Measurements from ENCODE around the gene PPP1CA. TPM values are rescaled to one million over a fixed set of nuclear protein-coding genes. Genes with fewer than 3 reads are reported as not detected.
A peak's percentile ranks its signal among the peaks of the same experiment; 100 is the strongest.

The PPP1CA gene
- total RNA-seq, 4 donors from 2014 or later: 101 to 160 (median 143) TPM

DNA sequence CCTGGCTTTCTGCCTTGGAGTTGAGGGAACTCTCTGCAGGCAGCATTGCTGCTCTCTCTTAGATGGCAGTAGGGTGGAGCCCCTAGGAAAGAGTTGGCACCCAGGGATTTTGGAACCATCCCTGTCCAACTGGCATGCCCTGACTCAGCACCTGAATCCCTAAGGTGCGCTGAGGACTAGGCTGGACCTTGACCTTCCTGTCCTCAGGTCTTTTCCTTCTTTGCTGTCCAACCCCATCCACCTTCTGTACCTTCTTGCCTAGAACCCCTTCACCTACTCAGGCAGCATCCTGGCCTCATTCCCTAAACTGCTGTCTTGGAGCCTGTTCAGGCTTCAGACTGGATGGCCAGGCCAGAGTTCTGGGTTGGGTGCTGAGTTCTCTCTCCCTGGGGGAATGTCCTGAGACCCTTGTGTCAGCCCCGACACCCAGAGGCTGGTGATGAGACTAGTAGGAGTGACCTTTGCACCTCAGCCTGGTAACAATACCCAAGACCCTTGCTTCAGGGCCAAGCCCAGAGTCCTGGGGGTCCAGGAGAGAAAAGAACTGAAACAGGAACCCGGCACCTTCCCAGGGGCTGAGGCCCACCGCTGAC is 45.8 kb downstream of the PPP1CA start:
- no peak for TF ChIP-seq POLR2A (IDR thresholded peaks at IDR 0.05)
- TF ChIP-seq, protein P1, sequence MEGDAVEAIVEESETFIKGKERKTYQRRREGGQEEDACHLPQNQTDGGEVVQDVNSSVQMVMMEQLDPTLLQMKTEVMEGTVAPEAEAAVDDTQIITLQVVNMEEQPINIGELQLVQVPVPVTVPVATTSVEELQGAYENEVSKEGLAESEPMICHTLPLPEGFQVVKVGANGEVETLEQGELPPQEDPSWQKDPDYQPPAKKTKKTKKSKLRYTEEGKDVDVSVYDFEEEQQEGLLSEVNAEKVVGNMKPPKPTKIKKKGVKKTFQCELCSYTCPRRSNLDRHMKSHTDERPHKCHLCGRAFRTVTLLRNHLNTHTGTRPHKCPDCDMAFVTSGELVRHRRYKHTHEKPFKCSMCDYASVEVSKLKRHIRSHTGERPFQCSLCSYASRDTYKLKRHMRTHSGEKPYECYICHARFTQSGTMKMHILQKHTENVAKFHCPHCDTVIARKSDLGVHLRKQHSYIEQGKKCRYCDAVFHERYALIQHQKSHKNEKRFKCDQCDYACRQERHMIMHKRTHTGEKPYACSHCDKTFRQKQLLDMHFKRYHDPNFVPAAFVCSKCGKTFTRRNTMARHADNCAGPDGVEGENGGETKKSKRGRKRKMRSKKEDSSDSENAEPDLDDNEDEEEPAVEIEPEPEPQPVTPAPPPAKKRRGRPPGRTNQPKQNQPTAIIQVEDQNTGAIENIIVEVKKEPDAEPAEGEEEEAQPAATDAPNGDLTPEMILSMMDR (IDR thresholded peaks at IDR 0.05): no peak
- no peak for DNase-seq (ENCODE audit: low spot score in 2 of 2)
- 63 to 65% methylated on average over 4 of the region's 4 CpGs for WGBS, 2 donors
- intact Hi-C loops (cut with DNase I; ENCODE audit: low total_unique reads): no loop called here
- H3K4me3 ChIP-seq (ENCODE audit: low read depth, poor library complexity, severe bottlenecking): no peak overlapping the region

DNA sequence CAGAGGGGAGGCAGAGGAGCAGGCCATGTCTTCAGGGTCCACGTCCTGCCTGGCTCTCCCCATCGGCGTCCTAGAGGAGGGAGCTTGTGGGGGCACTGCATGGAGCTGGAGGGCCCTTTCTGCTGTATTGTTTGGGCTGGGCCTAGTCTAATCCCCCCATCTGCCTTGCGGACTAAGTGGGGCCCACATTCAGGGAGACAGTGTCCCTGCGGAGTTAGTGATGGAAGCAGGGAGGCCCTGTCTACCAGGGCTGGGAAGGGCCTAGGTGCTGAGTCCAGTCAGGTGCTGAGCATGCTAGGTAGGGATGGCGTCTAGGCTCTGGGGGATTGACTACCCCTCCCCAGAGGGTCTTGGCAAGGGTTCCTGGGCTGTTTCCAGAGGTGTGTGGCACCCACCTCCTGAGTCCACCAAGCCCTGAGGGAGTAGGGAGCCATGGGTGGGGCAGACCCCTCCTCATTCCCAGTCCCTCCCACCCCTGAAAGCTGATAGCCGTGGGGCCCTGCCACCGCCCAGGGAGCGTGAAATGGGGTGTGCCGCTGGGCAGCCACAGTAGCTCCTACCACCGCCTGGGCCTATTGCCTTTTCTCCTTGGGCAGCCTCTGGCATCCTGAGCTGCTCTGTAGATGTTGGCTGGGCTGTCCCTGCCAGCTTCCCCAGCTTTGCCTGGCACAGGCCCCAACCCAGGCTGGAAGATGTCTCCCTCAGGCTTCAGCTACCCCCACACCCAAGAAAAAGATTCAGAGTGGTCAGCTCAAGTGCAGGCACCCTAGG is 46.5 kb downstream of the PPP1CA start:
- intact Hi-C loops (cut with DNase I; ENCODE audit: low total_unique reads): no loop called here
- TF ChIP-seq, protein P1 (IDR thresholded peaks at IDR 0.05): no peak
- TF ChIP-seq POLR2A (IDR thresholded peaks at IDR 0.05): no peak
- no peak overlapping the region for H3K4me3 ChIP-seq (ENCODE audit: low read depth, poor library complexity, severe bottlenecking)
- whole genome bisulfite sequencing, 2 donors: 52 to 72% methylated on average over 5 to 8 of the region's 11 CpGs
- peak in 1 of 2 donors; percentile 21 for DNase-seq (ENCODE audit: low spot score in 2 of 2)

DNA sequence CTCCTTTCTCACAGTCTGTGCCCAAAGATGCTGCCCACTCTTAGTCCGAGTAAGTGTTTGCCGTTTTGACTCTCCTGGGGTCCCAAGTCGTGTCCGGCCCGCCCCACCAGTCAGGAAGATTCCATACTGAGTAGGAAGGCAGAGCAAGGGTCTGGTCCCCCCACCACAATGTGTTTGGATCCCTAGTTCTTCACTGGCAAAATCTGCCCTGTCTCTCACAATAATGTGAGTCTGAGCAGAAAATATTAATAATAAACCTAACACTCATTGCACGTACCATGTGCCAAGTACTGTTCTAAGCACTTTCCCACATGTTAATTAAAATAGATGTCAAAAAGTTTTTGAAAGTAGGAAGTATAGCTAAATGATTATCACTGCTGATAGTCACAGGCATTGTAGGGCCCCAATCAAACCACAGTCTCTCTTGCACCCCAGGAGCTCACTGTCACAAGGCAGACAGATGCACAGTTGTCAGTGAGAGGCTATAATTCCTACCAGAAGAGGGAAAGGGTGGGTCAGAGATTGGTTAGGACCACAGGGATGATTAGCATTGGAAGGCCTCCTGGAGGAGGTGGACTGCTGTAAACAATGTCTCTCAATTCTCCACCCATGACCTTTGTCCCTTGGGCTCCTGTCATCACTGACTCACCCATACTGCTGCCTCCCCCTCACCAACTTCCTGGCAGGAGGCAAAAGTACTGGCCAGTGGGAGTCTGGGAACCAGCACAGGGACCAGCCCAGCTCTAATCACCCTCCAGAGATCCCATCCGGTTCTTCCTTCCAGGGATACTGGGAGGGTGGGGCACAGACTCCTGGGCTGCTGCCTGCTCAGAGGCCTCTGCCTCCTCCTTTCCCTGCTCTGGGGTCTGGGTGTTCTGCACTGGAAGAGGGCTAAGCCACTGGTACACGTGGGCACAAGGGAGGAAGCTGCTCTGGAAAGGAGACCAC is 47.3 kb downstream of the PPP1CA start:
- DNase-seq (ENCODE audit: low spot score in 2 of 2): peak; percentile 64 to 90
- no peak overlapping the region for H3K4me3 ChIP-seq (ENCODE audit: low read depth, poor library complexity, severe bottlenecking)
- TF ChIP-seq, protein P1 (IDR thresholded peaks at IDR 0.05): no peak
- no peak for TF ChIP-seq POLR2A (IDR thresholded peaks at IDR 0.05)
- intact Hi-C loops (cut with DNase I; ENCODE audit: low total_unique reads): no loop called here
- WGBS, 2 donors: 17 to 19% methylated on average over 7 to 8 of the region's 8 CpGs

DNA sequence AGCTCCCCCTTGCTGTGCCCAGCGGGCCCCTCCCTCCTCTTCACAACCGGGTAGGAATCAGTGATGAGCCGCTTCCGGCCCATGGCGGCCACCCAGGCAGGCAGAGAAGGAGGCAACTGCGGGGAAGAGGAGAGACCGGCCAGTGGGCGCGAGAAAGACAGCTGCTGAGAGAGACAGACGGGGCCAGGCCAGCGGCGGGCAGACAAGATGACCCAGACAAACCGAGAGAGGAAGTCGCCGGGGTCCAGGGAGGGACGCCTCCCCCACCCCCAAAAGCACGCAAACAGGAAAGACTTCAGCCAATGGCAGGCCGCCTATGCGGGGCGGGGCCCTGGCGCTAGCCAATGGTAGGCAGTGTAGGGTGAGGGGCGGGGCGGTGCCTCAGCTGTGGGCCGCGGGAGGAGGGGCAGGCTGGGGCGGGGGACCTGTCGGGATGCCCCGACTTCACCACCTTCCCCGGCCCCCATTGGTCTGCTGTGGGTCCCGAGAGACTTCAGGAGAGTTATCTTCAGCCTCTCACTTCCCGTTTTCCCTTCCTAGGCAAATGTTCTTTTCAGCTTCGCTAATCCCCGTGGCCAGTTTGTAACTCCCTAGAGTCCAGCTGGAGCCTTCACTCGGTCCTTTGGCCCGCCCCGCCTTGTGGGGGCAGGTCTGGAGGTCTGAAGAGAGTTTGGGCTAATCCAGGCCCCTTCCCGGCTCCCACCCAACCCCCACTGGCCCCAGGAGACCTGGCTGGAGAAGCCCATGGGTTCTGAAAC is 48.2 kb downstream of the PPP1CA start, which contains the start of gene POLD4:
TSS of gene POLD4 (minus strand) at position 230 of the 758 bp plus-strand sequence. CDS start at position 83, 147 bp downstream.
- WGBS, 2 donors: 1% methylated on average over 33 to 37 of the region's 37 CpGs
- TF ChIP-seq, protein P1 (IDR thresholded peaks at IDR 0.05): no peak
- peak in 1 of 2 donors; percentile 66 for TF ChIP-seq POLR2A (IDR thresholded peaks at IDR 0.05)
- peak within 1 kb of the TSS; percentile 78 for H3K4me3 ChIP-seq (ENCODE audit: low read depth, poor library complexity, severe bottlenecking)
- intact Hi-C loops (cut with DNase I; ENCODE audit: low total_unique reads): no loop called here
- DNase-seq (ENCODE audit: low spot score in 2 of 2): peak; percentile 98 to 100

All from lower leg skin (tissue), 4 donors.